B cell (primary cell): ENCODE results near the gene TTC34. TPM values are rescaled to one million over a fixed set of nuclear protein-coding genes. Genes with fewer than 3 reads are reported as not detected.

Source experiments
- ATAC-seq: fragments of 200-7000 bp; cut with Tn5 transposase; one replicate; pipeline ENCODE4 v1.10.0; 2021; ENCODE audit warnings: low read depth, mild to moderate bottlenecking, moderate number of reproducible peaks, moderate library complexity
- CTCF ChIA-PET: fragments of 350-600 bp; sonication (Branson Sonifier 250); formaldehyde crosslinking; loops from one replicate; lab custom pipeline; 2021; ENCODE audit warnings: antibody characterized with exemption, inconsistent platforms; lab: Charles Lee
- POLR2A ChIA-PET: fragments of 350-600 bp; sonication (Branson Sonifier 250); formaldehyde crosslinking; loops from one replicate; lab custom pipeline; 2021; ENCODE audit warnings: antibody characterized with exemption; lab: Charles Lee
- DNase-seq: peaks from one replicate; pipeline ENCODE4 v3.0.0; 2013
- H2AFZ ChIP-seq: 2 replicates; pipeline ENCODE4 v1.6.1; 2012; ENCODE audit warnings: mild to moderate bottlenecking, low read depth, low read length; ENCODE audit not compliant: insufficient read depth, poor library complexity, severe bottlenecking
- H3K27ac ChIP-seq, 2 donors: 1 replicate in 1 of 2; 2 replicates in 1 of 2; pipeline ENCODE4 v1.5.1; 2012 to 2013; ENCODE audit warnings: low read length in 2 of 2, mild to moderate bottlenecking in 2 of 2, moderate library complexity in 1 of 2
- H3K27me3 ChIP-seq, 4 experiments: fragments of 200-600 bp in 1 of 4; sonication (generic) in 1 of 4; replicated peaks in 1 of 4; 1 replicate in 2 of 4; 2 replicates in 2 of 4; pipeline versions ENCODE4 v1.6.1 to v1.7.0; 2013 to 2016; ENCODE audit warnings: low read length in 3 of 4, mild to moderate bottlenecking in 2 of 4, mixed read lengths in 1 of 4, moderate library complexity in 1 of 4; ENCODE audit not compliant: insufficient read depth in 4 of 4, control insufficient read depth in 3 of 4; ENCODE audit errors: control extremely low read depth in 1 of 4
- H3K36me3 ChIP-seq, 2 experiments: replicated peaks in 1 of 2; 1 replicate in 1 of 2; 2 replicates in 1 of 2; pipeline versions ENCODE4 v1.6.1 to v1.7.1; 2013; ENCODE audit warnings: low read length in 1 of 2; ENCODE audit not compliant: insufficient read depth in 2 of 2, control insufficient read depth in 1 of 2; ENCODE audit errors: control extremely low read depth in 1 of 2, extremely low read depth in 1 of 2
- H3K4me1 ChIP-seq, 2 donors: fragments of 200-600 bp in 1 of 2; sonication (generic) in 1 of 2; 1 replicate in 1 of 2; 2 replicates in 1 of 2; pipeline versions ENCODE4 v1.5.1 to v1.6.1; 2013 to 2017; ENCODE audit warnings: low read length in 2 of 2; ENCODE audit not compliant: control insufficient read depth in 2 of 2, insufficient read depth in 2 of 2
- H3K4me2 ChIP-seq: replicated peaks from 2 replicates; pipeline ENCODE3; 2012; ENCODE audit warnings: mild to moderate bottlenecking, low read depth, low read length; ENCODE audit not compliant: poor library complexity, severe bottlenecking
- H3K4me3 ChIP-seq, 5 experiments: fragments of 200-600 bp in 1 of 5; sonication (generic) in 1 of 5; 1 replicate in 3 of 5; 2 replicates in 2 of 5; pipeline versions ENCODE4 v1.5.1 to v1.7.0; 2011 to 2016; ENCODE audit warnings: low read length in 4 of 5, mild to moderate bottlenecking in 4 of 5, low read depth in 2 of 5, control low read depth in 1 of 5, moderate library complexity in 1 of 5; ENCODE audit not compliant: insufficient read depth in 1 of 5; ENCODE audit errors: control extremely low read depth in 1 of 5, extremely low read depth in 1 of 5
- H3K79me2 ChIP-seq: fragments of 200-600 bp; sonication (generic); one replicate; pipeline ENCODE4 v1.6.0; 2016; ENCODE audit warnings: low read length; ENCODE audit not compliant: control insufficient read depth, insufficient read depth
- H3K9ac ChIP-seq: fragments of 200-600 bp; sonication (generic); 2 replicates; pipeline ENCODE4 v1.6.1; 2017; ENCODE audit warnings: mild to moderate bottlenecking, low read length, moderate library complexity
- H3K9me3 ChIP-seq, 3 donors: one replicate each; pipeline versions ENCODE4 v1.6.1 to v1.7.1; 2013; ENCODE audit warnings: low read length in 2 of 3; ENCODE audit not compliant: control insufficient read depth in 2 of 3, insufficient read depth in 1 of 3; ENCODE audit errors: control extremely low read depth in 1 of 3
- H4K20me1 ChIP-seq: 2 replicates; pipeline ENCODE4 v1.6.0; 2012; ENCODE audit warnings: mild to moderate bottlenecking, low read length; ENCODE audit not compliant: insufficient read depth, control insufficient read depth, poor library complexity, severe bottlenecking
- H3K27ac Mint-ChIP-seq: one replicate; pipeline ENCODE4 v1.8.0; 2021; ENCODE audit warnings: mixed read lengths
- H3K27me3 Mint-ChIP-seq: one replicate; pipeline ENCODE4 v1.8.0; 2021; ENCODE audit warnings: mixed read lengths
- H3K4me1 Mint-ChIP-seq: one replicate; pipeline ENCODE4 v1.8.0; 2021; ENCODE audit warnings: mixed read lengths
- H3K4me3 Mint-ChIP-seq: one replicate; pipeline ENCODE4 v1.8.0; 2021; ENCODE audit warnings: mixed read lengths
- H3K9me3 Mint-ChIP-seq: one replicate; pipeline ENCODE4 v1.8.0; 2022; ENCODE audit warnings: mixed read lengths; ENCODE audit not compliant: insufficient read depth
- CTCF ChIP-seq: fragments of 200-600 bp; IDR thresholded peaks from one replicate; pipeline ENCODE4 v1.8.0; 2022; ENCODE audit warnings: antibody characterized with exemption, mild to moderate bottlenecking
- EZH2 ChIP-seq: IDR thresholded peaks from 2 replicates; pipeline ENCODE4 v1.6.1; 2012; ENCODE audit warnings: borderline replicate concordance, low read depth, mild to moderate bottlenecking, moderate library complexity, low read length; ENCODE audit not compliant: insufficient read depth, poor library complexity, severe bottlenecking
- WGBS: methylation state at CpG from one replicate; pipeline ENCODE4 v1.1.5; 2013; ENCODE audit warnings: missing lambda C conversion rate; ENCODE audit not compliant: insufficient coverage; 5-methylcytosine and 5-hydroxymethylcytosine counted together
- intact Hi-C: fragments of 100-400 bp; cut with micrococcal nuclease; formaldehyde crosslinking; loops from one replicate; pipeline ENCODE4 v1.10.0; 2022
- polyA plus RNA-seq: library from polyadenylated mRNA; depleted of rRNA; stranded (reverse); fragments of >200 nt; gene quantifications from 2 replicates; pipeline ENCODE4 v1.2.3, GENCODE V29; 2012
- total RNA-seq, 2 donors: library from RNA; stranded (reverse); fragments of 120-200 nt in 1 of 2; gene quantifications; 1 replicate in 1 of 2; 2 replicates in 1 of 2; pipeline versions ENCODE4 v1.2.3 to v1.2.4, GENCODE V29; 2013 to 2022

Gene TTC34
- total and polyA plus RNA-seq, 2 donors (not counting 1 experiment from before 2014, with no cell fraction given) = 2.1 to 8.1 TPM

GRCh38 chr1:2590233-2591141 is 211.0 kb downstream of the TTC34 start:
- Histone ChIP-seq H3K27me3 (peaks cover 0 to 8% (median 0%) of the 10 kb centered on the region in 4 experiments), H3K4me3 (no peak overlapping the region)
- H3K27me3 Mint-ChIP-seq = no peaks in the 10 kb centered on the region

More at GRCh38 chr1:2590233-2591141, 211.0 kb downstream of the TTC34 start:
- Mint-ChIP-seq H3K9me3 (no peaks in the 10 kb centered on the region), H3K4me1 (peaks cover 10% of the 10 kb centered on the region), H3K4me3 (no peak overlapping the region), H3K27ac (no peak overlapping the region)
- 98% methylated on average over 26 of the region's 31 CpGs for WGBS
- Histone ChIP-seq H3K9me3 (no peaks in the 10 kb centered on the region), H4K20me1 (no peaks in the 10 kb centered on the region), H3K4me2 (no peak overlapping the region), H3K4me1 (peaks cover 8 to 17% of the 10 kb centered on the region in 2 donors), H3K79me2 (peaks cover 9% of the 10 kb centered on the region), H2AFZ (no peak overlapping the region), H3K36me3 (peaks cover 0 to 3% of the 10 kb centered on the region in 2 experiments), H3K9ac (no peak overlapping the region), H3K27ac (no peak overlapping the region)
- ATAC-seq (no peak), DNase-seq (no peak)
- ChIA-PET CTCF (interaction anchor here (1.0 kb wide), 1 partner anchor 13 kb away, joined by 3 read pairs; no protein-coding TSS in a partner anchor), POLR2A (no interaction called here)
- TF ChIP-seq CTCF = no peak
- no peak for TF ChIP-seq EZH2
- intact Hi-C loops = no loop called here
